ENCODE measurements around the gene TMEM179.

GRCh38 chr14:104611881-104612280 lies 7.3 kb upstream of the TMEM179 start:
- TF ChIP-seq CTCF (optimal IDR thresholded peaks at IDR 0.05 in 1 of 3, IDR thresholded peaks at IDR 0.05 in 1 of 3, conservative IDR thresholded peaks at IDR 0.05 in 1 of 3; ENCODE audit: extremely low read depth in 1 of 3, insufficient read depth in 2 of 3, low read length in 3 of 3) (no peak), EZH2 (IDR thresholded peaks at IDR 0.05; ENCODE audit: low read length) (no peak)
